ENCODE measurements around the gene CR1. TPM values are rescaled to one million over a fixed set of nuclear protein-coding genes. Genes with fewer than 3 reads are reported as not detected.

The CR1 gene
- total and polyA plus RNA-seq, 9 of the 15 experiments (the other 6 are each of a cell fraction or from before 2014, with no cell fraction given): 0.07 to 0.47 (median 0.18) TPM

DNA sequence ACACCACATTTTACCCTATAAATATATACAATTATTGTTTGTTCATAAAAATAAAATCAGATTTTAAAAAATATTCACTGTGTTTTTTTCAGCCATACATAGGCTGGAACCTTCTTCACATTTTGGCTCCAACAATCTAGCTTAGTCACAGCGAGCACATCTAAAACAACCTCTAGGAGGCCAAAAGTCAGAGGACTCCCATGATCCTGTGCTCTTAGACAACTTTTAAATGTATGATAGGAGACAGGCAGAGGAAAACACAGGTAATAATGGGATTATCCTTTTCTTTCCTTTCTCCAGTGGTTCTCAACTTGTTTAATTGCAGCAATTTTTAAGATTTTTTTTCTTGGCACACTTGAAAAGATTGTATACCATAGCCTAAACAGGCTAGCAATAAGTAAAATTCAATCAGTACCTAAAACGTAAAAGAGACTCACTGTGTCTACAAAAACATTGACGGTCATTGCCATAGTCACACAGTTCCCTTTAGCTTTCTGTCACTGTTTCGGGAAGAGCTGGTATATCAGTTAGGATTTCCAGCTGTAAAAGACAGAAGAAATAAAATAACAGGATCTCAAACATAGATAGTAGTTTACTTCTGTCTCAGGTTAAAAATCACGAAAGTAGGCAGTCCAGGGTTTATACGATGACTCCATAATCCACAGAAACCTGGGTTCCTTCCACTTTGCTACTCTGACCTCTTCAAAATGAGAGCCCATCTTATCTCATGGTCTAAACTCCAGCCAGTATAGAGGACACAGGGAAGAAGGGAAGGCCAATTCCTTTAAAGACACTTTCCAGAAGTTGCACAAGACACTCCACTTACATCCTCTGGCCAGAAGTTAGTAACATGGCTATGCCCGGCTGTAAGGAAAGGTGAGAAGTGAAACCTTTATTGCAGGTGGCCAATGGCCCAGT lies 109.7 kb downstream of the CR1 start (continued):
- TF ChIP-seq, protein P1, sequence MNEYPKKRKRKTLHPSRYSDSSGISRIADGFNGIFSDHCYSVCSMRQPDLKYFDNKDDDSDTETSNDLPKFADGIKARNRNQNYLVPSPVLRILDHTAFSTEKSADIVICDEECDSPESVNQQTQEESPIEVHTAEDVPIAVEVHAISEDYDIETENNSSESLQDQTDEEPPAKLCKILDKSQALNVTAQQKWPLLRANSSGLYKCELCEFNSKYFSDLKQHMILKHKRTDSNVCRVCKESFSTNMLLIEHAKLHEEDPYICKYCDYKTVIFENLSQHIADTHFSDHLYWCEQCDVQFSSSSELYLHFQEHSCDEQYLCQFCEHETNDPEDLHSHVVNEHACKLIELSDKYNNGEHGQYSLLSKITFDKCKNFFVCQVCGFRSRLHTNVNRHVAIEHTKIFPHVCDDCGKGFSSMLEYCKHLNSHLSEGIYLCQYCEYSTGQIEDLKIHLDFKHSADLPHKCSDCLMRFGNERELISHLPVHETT (CRISPR knock-in tag; conservative IDR thresholded peaks at IDR 0.05 in 1 of 2, IDR thresholded peaks at IDR 0.05 in 1 of 2): 0 out of 4 replicates have a peak, but pooled peaks of 1 of the 2 experiments have one; percentile 33
- peak in 1 of 3 experiments; percentile 59 for TF ChIP-seq YY1 (IDR thresholded peaks at IDR 0.05; ENCODE audit: borderline replicate concordance in 1 of 3, control insufficient read depth in 1 of 3, extremely low read depth in 1 of 3, insufficient read depth in 3 of 3, insufficient read length in 1 of 3, insufficient replicate concordance in 2 of 3, low read depth in 1 of 3, low read length in 2 of 3)
- TF ChIP-seq DMBX1 (CRISPR knock-in tag; IDR thresholded peaks at IDR 0.05; ENCODE audit: borderline replicate concordance): peak; percentile 67; the same call in 1 of the 2 replicates
- peak in 1 of 2 experiments; percentile 83; a peak in 2 of 4 replicates for TF ChIP-seq SIN3A (IDR thresholded peaks at IDR 0.05; ENCODE audit: borderline replicate concordance in 2 of 2, control insufficient read depth in 1 of 2, low read depth in 2 of 2, low read length in 2 of 2)
- peak; percentile 17 for TF ChIP-seq TAF9B (IDR thresholded peaks at IDR 0.05; ENCODE audit: partially characterized antibody)
- no peak for TF ChIP-seq NCOA4 (IDR thresholded peaks at IDR 0.05; ENCODE audit: partially characterized antibody)
- no peak for TF ChIP-seq BCL6 (CRISPR knock-in tag; IDR thresholded peaks at IDR 0.05)
- TF ChIP-seq, protein P2, sequence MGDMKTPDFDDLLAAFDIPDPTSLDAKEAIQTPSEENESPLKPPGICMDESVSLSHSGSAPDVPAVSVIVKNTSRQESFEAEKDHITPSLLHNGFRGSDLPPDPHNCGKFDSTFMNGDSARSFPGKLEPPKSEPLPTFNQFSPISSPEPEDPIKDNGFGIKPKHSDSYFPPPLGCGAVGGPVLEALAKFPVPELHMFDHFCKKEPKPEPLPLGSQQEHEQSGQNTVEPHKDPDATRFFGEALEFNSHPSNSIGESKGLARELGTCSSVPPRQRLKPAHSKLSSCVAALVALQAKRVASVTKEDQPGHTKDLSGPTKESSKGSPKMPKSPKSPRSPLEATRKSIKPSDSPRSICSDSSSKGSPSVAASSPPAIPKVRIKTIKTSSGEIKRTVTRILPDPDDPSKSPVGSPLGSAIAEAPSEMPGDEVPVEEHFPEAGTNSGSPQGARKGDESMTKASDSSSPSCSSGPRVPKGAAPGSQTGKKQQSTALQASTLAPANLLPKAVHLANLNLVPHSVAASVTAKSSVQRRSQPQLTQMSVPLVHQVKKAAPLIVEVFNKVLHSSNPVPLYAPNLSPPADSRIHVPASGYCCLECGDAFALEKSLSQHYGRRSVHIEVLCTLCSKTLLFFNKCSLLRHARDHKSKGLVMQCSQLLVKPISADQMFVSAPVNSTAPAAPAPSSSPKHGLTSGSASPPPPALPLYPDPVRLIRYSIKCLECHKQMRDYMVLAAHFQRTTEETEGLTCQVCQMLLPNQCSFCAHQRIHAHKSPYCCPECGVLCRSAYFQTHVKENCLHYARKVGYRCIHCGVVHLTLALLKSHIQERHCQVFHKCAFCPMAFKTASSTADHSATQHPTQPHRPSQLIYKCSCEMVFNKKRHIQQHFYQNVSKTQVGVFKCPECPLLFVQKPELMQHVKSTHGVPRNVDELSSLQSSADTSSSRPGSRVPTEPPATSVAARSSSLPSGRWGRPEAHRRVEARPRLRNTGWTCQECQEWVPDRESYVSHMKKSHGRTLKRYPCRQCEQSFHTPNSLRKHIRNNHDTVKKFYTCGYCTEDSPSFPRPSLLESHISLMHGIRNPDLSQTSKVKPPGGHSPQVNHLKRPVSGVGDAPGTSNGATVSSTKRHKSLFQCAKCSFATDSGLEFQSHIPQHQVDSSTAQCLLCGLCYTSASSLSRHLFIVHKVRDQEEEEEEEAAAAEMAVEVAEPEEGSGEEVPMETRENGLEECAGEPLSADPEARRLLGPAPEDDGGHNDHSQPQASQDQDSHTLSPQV (IDR thresholded peaks at IDR 0.05): peak; percentile 89
- TF ChIP-seq, protein P3, sequence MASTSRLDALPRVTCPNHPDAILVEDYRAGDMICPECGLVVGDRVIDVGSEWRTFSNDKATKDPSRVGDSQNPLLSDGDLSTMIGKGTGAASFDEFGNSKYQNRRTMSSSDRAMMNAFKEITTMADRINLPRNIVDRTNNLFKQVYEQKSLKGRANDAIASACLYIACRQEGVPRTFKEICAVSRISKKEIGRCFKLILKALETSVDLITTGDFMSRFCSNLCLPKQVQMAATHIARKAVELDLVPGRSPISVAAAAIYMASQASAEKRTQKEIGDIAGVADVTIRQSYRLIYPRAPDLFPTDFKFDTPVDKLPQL (IDR thresholded peaks at IDR 0.05; ENCODE audit: extremely low read depth, insufficient read length): peak; percentile 85
- peak; percentile 52 for TF ChIP-seq MAFG (tag; conservative IDR thresholded peaks at IDR 0.05)
- 0 out of 2 replicates have a peak, but pooled peaks have one; percentile 12 for TF ChIP-seq MAFF (IDR thresholded peaks at IDR 0.05; ENCODE audit: low read length)
- no peak for TF ChIP-seq SIN3B (IDR thresholded peaks at IDR 0.05; ENCODE audit: low read depth)
- no peak for TF ChIP-seq ATF1 (CRISPR knock-in tag; IDR thresholded peaks at IDR 0.05)
- TF ChIP-seq ATF1 (tag; IDR thresholded peaks at IDR 0.05): no peak
- TF ChIP-seq, protein P4, sequence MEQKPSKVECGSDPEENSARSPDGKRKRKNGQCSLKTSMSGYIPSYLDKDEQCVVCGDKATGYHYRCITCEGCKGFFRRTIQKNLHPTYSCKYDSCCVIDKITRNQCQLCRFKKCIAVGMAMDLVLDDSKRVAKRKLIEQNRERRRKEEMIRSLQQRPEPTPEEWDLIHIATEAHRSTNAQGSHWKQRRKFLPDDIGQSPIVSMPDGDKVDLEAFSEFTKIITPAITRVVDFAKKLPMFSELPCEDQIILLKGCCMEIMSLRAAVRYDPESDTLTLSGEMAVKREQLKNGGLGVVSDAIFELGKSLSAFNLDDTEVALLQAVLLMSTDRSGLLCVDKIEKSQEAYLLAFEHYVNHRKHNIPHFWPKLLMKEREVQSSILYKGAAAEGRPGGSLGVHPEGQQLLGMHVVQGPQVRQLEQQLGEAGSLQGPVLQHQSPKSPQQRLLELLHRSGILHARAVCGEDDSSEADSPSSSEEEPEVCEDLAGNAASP (IDR thresholded peaks at IDR 0.05): no peak
